ENCODE measurements around the gene TCEA2. TPM values are rescaled to one million over a fixed set of nuclear protein-coding genes. Genes with fewer than 3 reads are reported as not detected.

Gene TCEA2
- total RNA-seq, 8 experiments from 2014 or later, result 22.4 to 70.3 (median 37.1) TPM

- H3K4me1 ChIP-seq (replicated peaks in 1 of 2), result peaks cover 10 to 11% of the 10 kb centered on the region in 2 donors
- 92 to 100% methylated on average over 1 to 2 of the region's 22 CpGs; no CpG with 5 or more reads in 8 of the 10 experiments for WGBS, 10 experiments
- ATAC-seq (replicated peaks in 6 of 8), result no peak
- H3K4me3 ChIP-seq, result no peak overlapping the region
- in situ Hi-C loops (cut with MboI; ENCODE audit: low pct_unique_long_range_greater_than_20kb in 2 of 9, low sequenced_read_pairs in 9 of 9, unreplicated experiment in 9 of 9), result no loop called here
- no peak overlapping the region for H3K27ac ChIP-seq
Measured at GRCh38 chr20:64076061-64076997, 13.3 kb downstream of the TCEA2 start.

GRCh38 chr20:64077094-64077493 is 14.1 kb downstream of the TCEA2 start:
- no CpG with 5 or more reads among the region's 8 CpGs for WGBS, 10 experiments
- in situ Hi-C loops (cut with MboI; ENCODE audit: low pct_unique_long_range_greater_than_20kb in 2 of 9, low sequenced_read_pairs in 9 of 9, unreplicated experiment in 9 of 9), result no loop called here
- H3K27ac ChIP-seq, result no peak overlapping the region
- no peak overlapping the region for H3K4me3 ChIP-seq
- H3K4me1 ChIP-seq (replicated peaks in 1 of 2), result peaks cover 11 to 15% of the 10 kb centered on the region in 2 donors
- no peak for ATAC-seq (replicated peaks in 6 of 8)

- no peak overlapping the region for H3K27ac ChIP-seq
- H3K4me1 ChIP-seq (replicated peaks in 1 of 2), result peaks cover 11 to 19% of the 10 kb centered on the region in 2 donors
- in situ Hi-C loops (cut with MboI; ENCODE audit: low pct_unique_long_range_greater_than_20kb in 2 of 9, low sequenced_read_pairs in 9 of 9, unreplicated experiment in 9 of 9), result no loop called here
- no peak for ATAC-seq (replicated peaks in 6 of 8)
- WGBS, 10 experiments, result no CpG with 5 or more reads among the region's 7 CpGs
- H3K4me3 ChIP-seq, result no peak overlapping the region
Measured at GRCh38 chr20:64077541-64077875, 14.5 kb downstream of the TCEA2 start.

GRCh38 chr20:64077876-64078551 is 15.0 kb downstream of the TCEA2 start:
- no peak for ATAC-seq (replicated peaks in 6 of 8)
- in situ Hi-C loops (cut with MboI; ENCODE audit: low pct_unique_long_range_greater_than_20kb in 2 of 9, low sequenced_read_pairs in 9 of 9, unreplicated experiment in 9 of 9), result no loop called here
- Histone ChIP-seq H3K4me3 (no peak overlapping the region), H3K4me1 (replicated peaks in 1 of 2) (peaks cover 11 to 19% of the 10 kb centered on the region in 2 donors), H3K27ac (no peak overlapping the region)
- 40 to 100% (median 73%) methylated on average over 1 to 3 of the region's 15 CpGs; no CpG with 5 or more reads in 6 of the 10 experiments for WGBS, 10 experiments

GRCh38 chr20:64078934-64079272 is 15.9 kb downstream of the TCEA2 start:
- no peak for ATAC-seq (replicated peaks in 6 of 8)
- in situ Hi-C loops (cut with MboI; ENCODE audit: low pct_unique_long_range_greater_than_20kb in 2 of 9, low sequenced_read_pairs in 9 of 9, unreplicated experiment in 9 of 9), result no loop called here
- WGBS, 10 experiments, result 0 to 48% (median 25%) methylated on average over 1 to 2 of the region's 4 CpGs; no CpG with 5 or more reads in 6 of the 10 experiments
- H3K4me1 ChIP-seq (replicated peaks in 1 of 2), result peaks cover 13 to 24% of the 10 kb centered on the region in 2 donors
- peak overlapping the region in 1 of 2 donors; percentile 24 for H3K27ac ChIP-seq
- peak overlapping the region; percentile 31 to 40 (median 36) for H3K4me3 ChIP-seq

GRCh38 chr20:64079273-64080012 is 16.4 kb downstream of the TCEA2 start, which contains the start of gene RGS19:
TSS of gene RGS19 (minus strand) at chr20:64079518. CDS start at chr20:64076886, 2,632 bp downstream.
- 0% methylated on average over 1 of the region's 73 CpGs; no CpG with 5 or more reads in 9 of the 10 experiments for WGBS, 10 experiments
- ATAC-seq (replicated peaks in 6 of 8), result peak; percentile 52 to 72 (median 69)
- peak within 1 kb of the TSS; percentile 31 to 40 (median 36) for H3K4me3 ChIP-seq
- peak within 1 kb of the TSS in 1 of 2 donors; percentile 24 for H3K27ac ChIP-seq
- in situ Hi-C loops (cut with MboI; ENCODE audit: low pct_unique_long_range_greater_than_20kb in 2 of 9, low sequenced_read_pairs in 9 of 9, unreplicated experiment in 9 of 9), result no loop called here
- peaks cover 17 to 29% of the 10 kb centered on the region in 2 donors for H3K4me1 ChIP-seq (replicated peaks in 1 of 2)

GRCh38 chr20:64080013-64080812 is 17.2 kb downstream of the TCEA2 start, which contains the start of gene OPRL1:
TSS of gene OPRL1 (plus strand) at chr20:64080082. CDS start at chr20:64092721, 12,639 bp downstream.
- Histone ChIP-seq H3K4me1 (replicated peaks in 1 of 2) (peaks cover 23 to 37% of the 10 kb centered on the region in 2 donors), H3K27ac (peak within 1 kb of the TSS in 1 of 2 donors; percentile 24), H3K4me3 (peak within 1 kb of the TSS; percentile 31 to 40 (median 36))
- in situ Hi-C loops (cut with MboI; ENCODE audit: low pct_unique_long_range_greater_than_20kb in 2 of 9, low sequenced_read_pairs in 9 of 9, unreplicated experiment in 9 of 9), result no loop called here
- WGBS, 10 experiments, result 61% methylated on average over 5 of the region's 62 CpGs; no CpG with 5 or more reads in 9 of the 10 experiments
- ATAC-seq (replicated peaks in 6 of 8), result peak in 4 of 8 experiments; percentile 21 to 58 (median 36)

GRCh38 chr20:64080813-64081623 is 18.0 kb downstream of the TCEA2 start:
- Histone ChIP-seq H3K4me1 (replicated peaks in 1 of 2) (peaks cover 23 to 37% of the 10 kb centered on the region in 2 donors), H3K4me3 (peak overlapping the region in 1 of 5 donors; percentile 36), H3K27ac (no peak overlapping the region)
- 83 to 90% methylated on average over 2 to 3 of the region's 17 CpGs; no CpG with 5 or more reads in 8 of the 10 experiments for WGBS, 10 experiments
- in situ Hi-C loops (cut with MboI; ENCODE audit: low pct_unique_long_range_greater_than_20kb in 2 of 9, low sequenced_read_pairs in 9 of 9, unreplicated experiment in 9 of 9), result no loop called here
- ATAC-seq (replicated peaks in 6 of 8), result no peak

GRCh38 chr20:64081624-64081964 is 18.6 kb downstream of the TCEA2 start:
- in situ Hi-C loops (cut with MboI; ENCODE audit: low pct_unique_long_range_greater_than_20kb in 2 of 9, low sequenced_read_pairs in 9 of 9, unreplicated experiment in 9 of 9), result no loop called here
- no peak for ATAC-seq (replicated peaks in 6 of 8)
- Histone ChIP-seq H3K4me3 (no peak overlapping the region), H3K27ac (no peak overlapping the region), H3K4me1 (replicated peaks in 1 of 2) (peaks cover 23 to 37% of the 10 kb centered on the region in 2 donors)
- WGBS, 10 experiments, result 96 to 100% methylated on average over 2 to 4 of the region's 6 CpGs; no CpG with 5 or more reads in 8 of the 10 experiments

GRCh38 chr20:64082126-64082731 is 19.2 kb downstream of the TCEA2 start:
- Histone ChIP-seq H3K4me1 (replicated peaks in 1 of 2) (peaks cover 23 to 37% of the 10 kb centered on the region in 2 donors), H3K4me3 (no peak overlapping the region), H3K27ac (no peak overlapping the region)
- in situ Hi-C loops (cut with MboI; ENCODE audit: low pct_unique_long_range_greater_than_20kb in 2 of 9, low sequenced_read_pairs in 9 of 9, unreplicated experiment in 9 of 9), result no loop called here
- WGBS, 10 experiments, result 8 to 43% methylated on average over 2 of the region's 13 CpGs; no CpG with 5 or more reads in 8 of the 10 experiments
- peak in 1 of 8 experiments; percentile 2 for ATAC-seq (replicated peaks in 6 of 8)

GRCh38 chr20:64082820-64083377 is 19.9 kb downstream of the TCEA2 start:
- in situ Hi-C loops (cut with MboI; ENCODE audit: low pct_unique_long_range_greater_than_20kb in 2 of 9, low sequenced_read_pairs in 9 of 9, unreplicated experiment in 9 of 9), result no loop called here
- Histone ChIP-seq H3K4me3 (peak overlapping the region in 4 of 5 donors; percentile 31 to 48 (median 42)), H3K27ac (no peak overlapping the region), H3K4me1 (replicated peaks in 1 of 2) (peaks cover 23 to 37% of the 10 kb centered on the region in 2 donors)
- no peak for ATAC-seq (replicated peaks in 6 of 8)
- WGBS, 10 experiments, result 0 to 50% (median 13%) methylated on average over 1 to 5 of the region's 13 CpGs; no CpG with 5 or more reads in 4 of the 10 experiments
